ENCODE results near the gene PPP3CA. TPM values are rescaled to one million over a fixed set of nuclear protein-coding genes. Genes with fewer than 3 reads are reported as not detected.

The PPP3CA gene
- total and polyA plus RNA-seq, 11 donors: 5.9 to 32.5 (median 19.3) TPM

GRCh38 chr4:101032541-101032940, 314.8 kb downstream of the PPP3CA start:
- ATAC-seq: no peak
- H3K27ac ChIP-seq: no peak overlapping the region
- no peak overlapping the region for H3K4me3 ChIP-seq
- WGBS, 4 donors: 84 to 90% (median 87%) methylated on average over 3 of the region's 3 CpGs
- DNase-seq: no peak
- peaks cover 0 to 18% (median 13%) of the 10 kb centered on the region in 9 donors for H3K36me3 ChIP-seq
- H3K4me1 ChIP-seq: peaks cover 0 to 7% (median 0%) of the 10 kb centered on the region in 12 donors
- TF ChIP-seq CTCF (IDR thresholded peaks at IDR 0.05) (no peak), POLR2A (IDR thresholded peaks at IDR 0.05) (no peak)
- H3K9me3 ChIP-seq: no peaks in the 10 kb centered on the region
- intact Hi-C loops (cut with DNase I): no loop called here
- no peaks in the 10 kb centered on the region for H3K27me3 ChIP-seq

GRCh38 chr4:101031971-101032370, 315.4 kb downstream of the PPP3CA start:
- TF ChIP-seq POLR2A (IDR thresholded peaks at IDR 0.05): no peak
- TF ChIP-seq CTCF (IDR thresholded peaks at IDR 0.05): no peak
- DNase-seq (no peak), ATAC-seq (no peak)
- Histone ChIP-seq H3K4me1 (peaks cover 0 to 4% (median 0%) of the 10 kb centered on the region in 12 donors), H3K9me3 (no peaks in the 10 kb centered on the region), H3K27me3 (no peaks in the 10 kb centered on the region), H3K36me3 (peaks cover 0 to 18% (median 13%) of the 10 kb centered on the region in 9 donors), H3K4me3 (no peak overlapping the region), H3K27ac (no peak overlapping the region)
- WGBS, 4 donors: 74 to 82% (median 77%) methylated on average over 5 of the region's 5 CpGs
- intact Hi-C loops (cut with DNase I): no loop called here

- Histone ChIP-seq H3K36me3 (peaks cover 0 to 30% (median 13%) of the 10 kb centered on the region in 9 donors), H3K9me3 (no peaks in the 10 kb centered on the region), H3K27me3 (no peaks in the 10 kb centered on the region), H3K4me1 (peaks cover 0 to 4% (median 0%) of the 10 kb centered on the region in 12 donors), H3K27ac (no peak overlapping the region), H3K4me3 (no peak overlapping the region)
- DNase-seq (no peak), ATAC-seq (no peak)
- intact Hi-C loops (cut with DNase I): no loop called here
- TF ChIP-seq POLR2A (IDR thresholded peaks at IDR 0.05) (no peak), CTCF (IDR thresholded peaks at IDR 0.05) (no peak)
These were observed 318.4 kb downstream of the PPP3CA start for GRCh38 chr4:101028886-101029285.

GRCh38 chr4:101027721-101028120, 319.6 kb downstream of the PPP3CA start:
- ATAC-seq (no peak), DNase-seq (no peak)
- Histone ChIP-seq H3K4me3 (no peak overlapping the region), H3K36me3 (peaks cover 0 to 31% (median 18%) of the 10 kb centered on the region in 9 donors), H3K27me3 (no peaks in the 10 kb centered on the region), H3K27ac (no peak overlapping the region), H3K4me1 (peaks cover 0 to 4% (median 0%) of the 10 kb centered on the region in 12 donors), H3K9me3 (no peaks in the 10 kb centered on the region)
- intact Hi-C loops (cut with DNase I): no loop called here
- TF ChIP-seq CTCF (IDR thresholded peaks at IDR 0.05): no peak
- no peak for TF ChIP-seq POLR2A (IDR thresholded peaks at IDR 0.05)
